22Rv1 (cell line): ENCODE results near the gene PLEKHN1.

Experiments used
- ZFX ChIP-seq: fragments of 450-650 bp; IDR thresholded peaks from 2 replicates; pipeline ENCODE4 v1.6.1; 2017; ENCODE audit warnings: antibody characterized with exemption, borderline replicate concordance
- TF ChIP-seq, protein P1 (sequence below): fragments of 450-650 bp; IDR thresholded peaks from 2 replicates; pipeline ENCODE4 v1.5.1; 2017; ENCODE audit warnings: mild to moderate bottlenecking

DNA sequence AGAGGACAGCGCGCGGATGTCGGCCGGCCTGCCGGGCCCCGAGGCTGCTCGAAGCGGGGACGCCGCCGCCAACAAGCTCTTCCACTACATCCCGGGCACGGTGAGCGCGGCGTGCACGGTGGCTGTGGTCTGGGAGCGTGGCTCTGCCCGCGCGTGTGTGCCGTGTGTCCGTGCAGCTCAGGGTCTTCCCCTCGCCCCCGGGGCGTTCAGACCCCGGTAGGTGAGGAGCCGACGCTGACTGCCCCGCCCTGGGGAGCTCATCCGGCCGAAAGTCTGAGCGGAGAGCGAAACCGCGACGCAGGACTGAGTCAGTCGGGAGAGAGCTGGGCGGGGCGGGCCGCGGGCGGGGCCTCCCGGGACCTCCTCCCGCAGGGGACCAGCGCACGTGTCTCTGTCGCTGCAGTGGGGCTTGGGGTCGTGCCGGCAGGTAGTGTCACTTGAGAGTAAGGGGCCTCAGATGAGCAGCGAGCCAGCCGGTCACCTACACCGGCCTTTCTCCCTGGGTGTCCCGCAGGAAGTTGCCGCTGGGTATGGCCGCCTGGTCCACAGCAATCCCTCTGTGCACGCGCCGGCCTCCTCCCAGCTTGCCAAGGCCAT, 520 bp downstream of the PLEKHN1 start:
- TF ChIP-seq, protein P1, sequence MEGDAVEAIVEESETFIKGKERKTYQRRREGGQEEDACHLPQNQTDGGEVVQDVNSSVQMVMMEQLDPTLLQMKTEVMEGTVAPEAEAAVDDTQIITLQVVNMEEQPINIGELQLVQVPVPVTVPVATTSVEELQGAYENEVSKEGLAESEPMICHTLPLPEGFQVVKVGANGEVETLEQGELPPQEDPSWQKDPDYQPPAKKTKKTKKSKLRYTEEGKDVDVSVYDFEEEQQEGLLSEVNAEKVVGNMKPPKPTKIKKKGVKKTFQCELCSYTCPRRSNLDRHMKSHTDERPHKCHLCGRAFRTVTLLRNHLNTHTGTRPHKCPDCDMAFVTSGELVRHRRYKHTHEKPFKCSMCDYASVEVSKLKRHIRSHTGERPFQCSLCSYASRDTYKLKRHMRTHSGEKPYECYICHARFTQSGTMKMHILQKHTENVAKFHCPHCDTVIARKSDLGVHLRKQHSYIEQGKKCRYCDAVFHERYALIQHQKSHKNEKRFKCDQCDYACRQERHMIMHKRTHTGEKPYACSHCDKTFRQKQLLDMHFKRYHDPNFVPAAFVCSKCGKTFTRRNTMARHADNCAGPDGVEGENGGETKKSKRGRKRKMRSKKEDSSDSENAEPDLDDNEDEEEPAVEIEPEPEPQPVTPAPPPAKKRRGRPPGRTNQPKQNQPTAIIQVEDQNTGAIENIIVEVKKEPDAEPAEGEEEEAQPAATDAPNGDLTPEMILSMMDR, result no peak
- TF ChIP-seq ZFX, result no peak
